ENCODE data around the gene MICAL3.

Gene MICAL3

GRCh38 chr22:17774926-17775685 lies 249.3 kb downstream of the MICAL3 start:
- no peak for DNase-seq (ENCODE audit: low read depth)
- H3K9ac ChIP-seq (ENCODE audit: low read length), result peak overlapping the region; percentile 69
- H3K9me3 ChIP-seq (ENCODE audit: control insufficient read depth, low read length), result no peaks in the 10 kb centered on the region
- H3K27me3 ChIP-seq (replicated peaks; ENCODE audit: control insufficient read depth, insufficient read depth, low read length), result no peaks in the 10 kb centered on the region
- H3K4me1 ChIP-seq (ENCODE audit: control insufficient read depth, insufficient read depth, low read length), result peaks cover 7% of the 10 kb centered on the region
- H3K4me3 ChIP-seq (ENCODE audit: low read length), result peak overlapping the region; percentile 81
- no peaks in the 10 kb centered on the region for H3K36me3 ChIP-seq (ENCODE audit: control insufficient read depth, insufficient read depth, low read length, severe bottlenecking)

- Histone ChIP-seq H3K27me3 (replicated peaks; ENCODE audit: control insufficient read depth, insufficient read depth, low read length) (no peaks in the 10 kb centered on the region), H3K9me3 (ENCODE audit: control insufficient read depth, low read length) (no peaks in the 10 kb centered on the region), H3K9ac (ENCODE audit: low read length) (peak within 1 kb of the TSS; percentile 80), H3K4me3 (ENCODE audit: low read length) (peak within 1 kb of the TSS; percentile 81), H3K4me1 (ENCODE audit: control insufficient read depth, insufficient read depth, low read length) (peaks cover 7% of the 10 kb centered on the region), H3K36me3 (ENCODE audit: control insufficient read depth, insufficient read depth, low read length, severe bottlenecking) (no peaks in the 10 kb centered on the region)
- peak; percentile 84 for DNase-seq (ENCODE audit: low read depth)
Measured at GRCh38 chr22:17774206-17774925, 250.0 kb downstream of the MICAL3 start, which contains the start of gene BID. Gene BID (minus strand): TSS chr22:17774469. CDS start chr22:17750116, 24,353 bp downstream.

GRCh38 chr22:17773606-17774205 lies 250.7 kb downstream of the MICAL3 start:
- Histone ChIP-seq H3K36me3 (ENCODE audit: control insufficient read depth, insufficient read depth, low read length, severe bottlenecking) (no peaks in the 10 kb centered on the region), H3K4me1 (ENCODE audit: control insufficient read depth, insufficient read depth, low read length) (peaks cover 7% of the 10 kb centered on the region), H3K27me3 (replicated peaks; ENCODE audit: control insufficient read depth, insufficient read depth, low read length) (no peaks in the 10 kb centered on the region), H3K4me3 (ENCODE audit: low read length) (peak overlapping the region; percentile 81), H3K9ac (ENCODE audit: low read length) (peak overlapping the region; percentile 80), H3K9me3 (ENCODE audit: control insufficient read depth, low read length) (no peaks in the 10 kb centered on the region)
- DNase-seq (ENCODE audit: low read depth), result peak; percentile 59

- Histone ChIP-seq H3K4me3 (ENCODE audit: low read length) (peak overlapping the region; percentile 81), H3K36me3 (ENCODE audit: control insufficient read depth, insufficient read depth, low read length, severe bottlenecking) (no peaks in the 10 kb centered on the region), H3K9me3 (ENCODE audit: control insufficient read depth, low read length) (no peaks in the 10 kb centered on the region), H3K4me1 (ENCODE audit: control insufficient read depth, insufficient read depth, low read length) (peaks cover 7% of the 10 kb centered on the region), H3K27me3 (replicated peaks; ENCODE audit: control insufficient read depth, insufficient read depth, low read length) (no peaks in the 10 kb centered on the region), H3K9ac (ENCODE audit: low read length) (peak overlapping the region; percentile 63)
- DNase-seq (ENCODE audit: low read depth), result peak; percentile 51
Measured at GRCh38 chr22:17772958-17773605, 251.3 kb downstream of the MICAL3 start.

- Histone ChIP-seq H3K27me3 (replicated peaks; ENCODE audit: control insufficient read depth, insufficient read depth, low read length) (no peaks in the 10 kb centered on the region), H3K9me3 (ENCODE audit: control insufficient read depth, low read length) (no peaks in the 10 kb centered on the region), H3K36me3 (ENCODE audit: control insufficient read depth, insufficient read depth, low read length, severe bottlenecking) (no peaks in the 10 kb centered on the region), H3K4me1 (ENCODE audit: control insufficient read depth, insufficient read depth, low read length) (peaks cover 7% of the 10 kb centered on the region), H3K4me3 (ENCODE audit: low read length) (no peak overlapping the region), H3K9ac (ENCODE audit: low read length) (peak overlapping the region; percentile 63)
- DNase-seq (ENCODE audit: low read depth), result peak; percentile 58
Measured at GRCh38 chr22:17772249-17772957, 252.0 kb downstream of the MICAL3 start.

GRCh38 chr22:17770180-17771077 lies 253.9 kb downstream of the MICAL3 start:
- no peak overlapping the region for H3K9ac ChIP-seq (ENCODE audit: low read length)
- H3K4me1 ChIP-seq (ENCODE audit: control insufficient read depth, insufficient read depth, low read length), result peaks cover 7% of the 10 kb centered on the region
- H3K27me3 ChIP-seq (replicated peaks; ENCODE audit: control insufficient read depth, insufficient read depth, low read length), result no peaks in the 10 kb centered on the region
- no peaks in the 10 kb centered on the region for H3K9me3 ChIP-seq (ENCODE audit: control insufficient read depth, low read length)
- H3K4me3 ChIP-seq (ENCODE audit: low read length), result no peak overlapping the region
- DNase-seq (ENCODE audit: low read depth), result no peak
- H3K36me3 ChIP-seq (ENCODE audit: control insufficient read depth, insufficient read depth, low read length, severe bottlenecking), result no peaks in the 10 kb centered on the region

- Histone ChIP-seq H3K36me3 (ENCODE audit: control insufficient read depth, insufficient read depth, low read length, severe bottlenecking) (no peaks in the 10 kb centered on the region), H3K4me3 (ENCODE audit: low read length) (no peak overlapping the region), H3K9me3 (ENCODE audit: control insufficient read depth, low read length) (no peaks in the 10 kb centered on the region), H3K27me3 (replicated peaks; ENCODE audit: control insufficient read depth, insufficient read depth, low read length) (no peaks in the 10 kb centered on the region), H3K4me1 (ENCODE audit: control insufficient read depth, insufficient read depth, low read length) (peaks cover 7% of the 10 kb centered on the region), H3K9ac (ENCODE audit: low read length) (no peak overlapping the region)
- DNase-seq (ENCODE audit: low read depth), result no peak
Measured at GRCh38 chr22:17769716-17770082, 254.7 kb downstream of the MICAL3 start.

GRCh38 chr22:17769013-17769715 lies 255.2 kb downstream of the MICAL3 start:
- Histone ChIP-seq H3K4me1 (ENCODE audit: control insufficient read depth, insufficient read depth, low read length) (peaks cover 7% of the 10 kb centered on the region), H3K9ac (ENCODE audit: low read length) (no peak overlapping the region), H3K4me3 (ENCODE audit: low read length) (no peak overlapping the region), H3K27me3 (replicated peaks; ENCODE audit: control insufficient read depth, insufficient read depth, low read length) (no peaks in the 10 kb centered on the region), H3K36me3 (ENCODE audit: control insufficient read depth, insufficient read depth, low read length, severe bottlenecking) (no peaks in the 10 kb centered on the region), H3K9me3 (ENCODE audit: control insufficient read depth, low read length) (no peaks in the 10 kb centered on the region)
- DNase-seq (ENCODE audit: low read depth), result no peak

GRCh38 chr22:17767233-17768065 lies 256.9 kb downstream of the MICAL3 start:
- no peak for DNase-seq (ENCODE audit: low read depth)

More at GRCh38 chr22:17767233-17768065, 256.9 kb downstream of the MICAL3 start:
- H3K9me3 ChIP-seq (ENCODE audit: control insufficient read depth, low read length), result no peaks in the 10 kb centered on the region
- no peaks in the 10 kb centered on the region for H3K4me1 ChIP-seq (ENCODE audit: control insufficient read depth, insufficient read depth, low read length)
- no peaks in the 10 kb centered on the region for H3K36me3 ChIP-seq (ENCODE audit: control insufficient read depth, insufficient read depth, low read length, severe bottlenecking)
- H3K4me3 ChIP-seq (ENCODE audit: low read length), result no peak overlapping the region
- H3K27me3 ChIP-seq (replicated peaks; ENCODE audit: control insufficient read depth, insufficient read depth, low read length), result no peaks in the 10 kb centered on the region
- H3K9ac ChIP-seq (ENCODE audit: low read length), result no peak overlapping the region
